IPS-18c (cell line): ENCODE measurements around the gene ARHGAP8.
"Not testable (repeated sequence)": the region's sequence is repeated elsewhere in the genome, so short reads cannot be mapped to it uniquely, and the experiment has no call there.

Source experiments
- H3K4me3 ChIP-seq: 2 replicates; pipeline ENCODE4 v1.7.0; 2013; ENCODE audit warnings: low read depth, mild to moderate bottlenecking, low read length, moderate library complexity; ENCODE audit not compliant: insufficient read depth
- H3K9me3 ChIP-seq: one replicate; pipeline ENCODE4 v1.6.1; 2013; ENCODE audit warnings: mild to moderate bottlenecking, low read length, moderate library complexity; ENCODE audit not compliant: control insufficient read depth, insufficient read depth

The ARHGAP8 gene

DNA sequence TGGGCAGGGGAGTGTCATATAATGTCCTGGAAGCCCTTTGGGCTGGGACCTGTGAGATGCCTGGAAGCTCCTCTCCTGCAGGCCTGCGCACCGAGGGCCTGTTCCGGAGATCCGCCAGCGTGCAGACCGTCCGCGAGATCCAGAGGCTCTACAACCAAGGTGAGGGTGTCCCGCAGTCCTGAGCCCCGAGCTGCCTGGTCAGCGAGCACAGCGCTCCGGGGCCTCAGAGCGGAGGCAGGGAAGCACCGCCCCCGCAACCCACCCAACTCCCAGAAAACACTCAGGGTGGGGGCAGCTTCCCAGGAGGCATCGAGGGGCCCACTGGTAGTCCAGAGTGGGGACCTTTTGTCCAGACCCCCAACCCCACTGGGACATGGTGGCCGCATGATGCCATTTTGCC is 95.5 kb downstream of the ARHGAP8 start:
- H3K9me3 ChIP-seq: no peaks in the 10 kb centered on the region
- H3K4me3 ChIP-seq: no peak overlapping the region

DNA sequence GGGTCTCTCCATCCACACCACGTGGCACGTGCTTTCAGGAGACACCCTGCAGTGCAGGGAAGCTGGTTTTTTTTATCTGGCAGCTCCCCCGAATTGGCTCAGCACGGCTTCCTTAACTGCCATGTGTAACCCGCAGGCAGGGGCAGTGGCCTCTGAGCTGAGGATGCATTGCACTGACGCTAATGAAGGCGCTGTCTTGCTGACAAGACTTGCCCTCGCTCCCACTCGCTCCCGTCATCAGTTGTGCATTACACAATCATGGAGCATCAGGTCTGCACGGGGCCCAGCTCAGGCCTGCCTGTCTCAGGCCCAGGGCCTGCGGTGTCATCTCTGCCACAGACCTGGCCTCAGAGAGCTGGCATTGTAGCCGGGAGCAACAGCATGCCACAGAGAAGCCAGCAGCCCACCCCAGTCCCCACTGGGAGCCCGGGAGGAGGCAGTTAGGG is 95.9 kb downstream of the ARHGAP8 start:
- no peak overlapping the region for H3K4me3 ChIP-seq
- no peaks in the 10 kb centered on the region for H3K9me3 ChIP-seq

DNA sequence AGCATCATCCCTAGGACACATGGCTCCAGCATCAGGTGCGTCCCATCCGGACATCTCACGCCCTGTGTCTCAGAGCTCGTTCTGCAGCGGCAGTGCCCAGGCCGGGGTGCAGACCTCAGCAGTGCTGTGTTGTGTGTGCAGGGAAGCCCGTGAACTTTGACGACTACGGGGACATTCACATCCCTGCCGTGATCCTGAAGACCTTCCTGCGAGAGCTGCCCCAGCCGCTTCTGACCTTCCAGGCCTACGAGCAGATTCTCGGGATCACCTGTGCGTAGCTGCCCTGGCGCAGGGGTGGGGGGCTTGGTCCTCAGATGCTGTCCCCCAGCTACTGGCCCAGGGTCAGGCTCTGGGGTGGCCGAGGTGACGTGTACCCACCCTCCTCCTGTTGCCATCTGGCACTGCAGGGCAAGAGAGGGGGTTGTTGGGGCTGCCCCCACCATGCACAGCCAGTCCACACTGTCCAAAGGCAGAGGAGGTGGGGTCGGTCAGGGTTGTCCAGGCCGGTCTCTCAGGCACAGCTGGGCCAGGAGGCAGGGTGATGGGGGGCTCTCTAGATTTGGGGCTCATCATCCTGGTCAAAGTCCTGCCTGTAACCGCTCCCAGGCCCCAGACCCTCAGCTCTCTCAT is 96.5 kb downstream of the ARHGAP8 start:
- no peak overlapping the region for H3K4me3 ChIP-seq
- H3K9me3 ChIP-seq: no peaks in the 10 kb centered on the region

DNA sequence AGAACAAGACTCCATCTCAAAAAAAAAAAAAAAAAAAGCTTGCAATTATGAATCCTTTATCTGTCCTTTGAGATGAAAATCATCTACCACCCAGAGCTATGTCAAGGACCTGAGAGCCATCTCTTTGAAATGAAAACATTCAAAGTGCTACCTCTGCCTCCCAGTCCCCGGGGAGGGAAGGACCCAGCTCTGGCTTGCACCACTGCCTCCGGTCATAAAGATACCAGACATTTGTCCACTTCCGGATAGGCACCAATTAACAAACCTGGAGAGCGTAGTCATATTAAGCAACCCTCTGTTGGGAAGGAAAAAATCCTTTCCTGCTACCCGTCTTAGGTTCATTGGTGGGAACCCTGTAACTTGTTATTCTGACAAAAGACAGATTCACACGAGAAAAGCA is 98.6 kb downstream of the ARHGAP8 start:
- Histone ChIP-seq H3K4me3 (no peak overlapping the region), H3K9me3 (no peaks in the 10 kb centered on the region)

DNA sequence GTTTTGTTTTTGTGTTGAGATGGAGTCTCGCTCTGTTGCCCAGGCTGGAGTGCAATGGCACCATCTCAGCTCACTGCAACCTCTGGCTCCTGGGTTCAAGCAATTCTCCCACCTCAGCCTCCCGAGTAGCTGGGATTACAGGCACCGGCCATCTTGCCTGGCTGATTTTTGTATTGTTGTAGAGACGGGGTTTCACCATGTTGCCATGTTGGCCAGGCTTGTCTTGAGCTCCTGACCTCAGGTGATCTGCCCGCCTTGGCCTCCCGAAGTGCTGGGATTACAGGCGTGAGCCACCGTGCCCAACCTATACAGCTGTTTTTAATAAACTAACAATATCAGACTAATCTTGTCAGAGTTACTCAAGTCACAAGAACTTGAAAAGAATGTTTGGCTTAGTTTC is 102.3 kb downstream of the ARHGAP8 start:
- H3K4me3 ChIP-seq, H3K9me3 ChIP-seq: not testable (repeated sequence)

DNA sequence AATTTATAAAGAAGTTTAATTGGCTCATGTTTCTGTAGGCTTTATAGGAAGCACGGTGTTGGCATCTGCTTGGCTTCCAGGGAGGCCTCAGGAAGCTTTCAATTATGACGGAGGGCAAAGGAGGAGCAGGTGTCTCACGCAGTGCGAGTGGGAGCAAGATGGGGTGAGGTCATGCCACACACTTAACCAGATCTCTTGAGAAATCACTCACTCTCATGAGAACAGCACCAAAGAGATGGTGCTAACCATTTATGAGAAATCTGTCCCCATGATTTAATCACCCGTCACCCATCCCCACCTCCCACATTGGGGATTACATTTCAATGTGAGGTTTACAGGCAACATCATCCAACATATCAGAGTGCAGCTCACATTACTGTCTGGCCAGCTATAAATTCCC is 103.5 kb downstream of the ARHGAP8 start:
- H3K9me3 ChIP-seq: no peaks in the 10 kb centered on the region

DNA sequence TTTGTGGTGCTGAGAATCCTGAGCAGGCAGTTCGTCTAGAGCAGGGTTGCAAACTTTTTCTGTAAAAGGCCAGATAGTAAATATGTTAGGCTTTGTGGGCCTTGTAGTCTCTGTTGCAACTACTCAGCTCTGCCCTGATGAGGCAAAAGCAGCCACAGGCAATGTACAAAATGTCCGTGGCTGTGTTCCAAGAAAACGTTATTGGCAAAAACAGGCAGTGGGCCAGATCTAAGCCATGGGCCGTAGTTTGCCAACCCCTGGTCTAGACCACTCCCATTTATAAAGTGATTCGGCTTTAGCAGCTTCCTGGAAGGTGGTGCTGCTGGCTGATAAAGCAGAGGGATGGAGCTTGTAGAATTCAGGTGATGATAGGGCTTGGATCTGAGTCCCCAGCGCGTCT is 106.4 kb downstream of the ARHGAP8 start:
- H3K4me3 ChIP-seq, H3K9me3 ChIP-seq: not testable (repeated sequence)

More for the DNA sequence above, 103.5 kb downstream of the ARHGAP8 start:
- no peak overlapping the region for H3K4me3 ChIP-seq

DNA sequence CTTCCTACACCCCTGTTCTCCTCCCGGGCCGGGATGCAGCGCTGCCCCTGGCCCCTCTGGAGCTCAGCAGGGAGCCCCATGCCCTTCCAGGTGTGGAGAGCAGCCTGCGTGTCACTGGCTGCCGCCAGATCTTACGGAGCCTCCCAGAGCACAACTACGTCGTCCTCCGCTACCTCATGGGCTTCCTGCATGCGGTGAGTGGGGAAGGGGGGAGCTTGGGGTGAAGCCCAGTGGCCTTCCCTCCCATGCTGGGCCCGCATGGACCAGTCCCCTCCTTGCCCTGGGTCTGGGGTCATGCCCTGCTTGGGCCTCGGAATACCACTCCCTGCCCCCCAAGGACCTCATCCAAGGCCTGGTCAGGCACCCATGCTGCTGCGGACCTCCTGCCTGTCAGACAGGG is 107.3 kb downstream of the ARHGAP8 start:
- H3K9me3 ChIP-seq: no peaks in the 10 kb centered on the region
- H3K4me3 ChIP-seq: no peak overlapping the region

DNA sequence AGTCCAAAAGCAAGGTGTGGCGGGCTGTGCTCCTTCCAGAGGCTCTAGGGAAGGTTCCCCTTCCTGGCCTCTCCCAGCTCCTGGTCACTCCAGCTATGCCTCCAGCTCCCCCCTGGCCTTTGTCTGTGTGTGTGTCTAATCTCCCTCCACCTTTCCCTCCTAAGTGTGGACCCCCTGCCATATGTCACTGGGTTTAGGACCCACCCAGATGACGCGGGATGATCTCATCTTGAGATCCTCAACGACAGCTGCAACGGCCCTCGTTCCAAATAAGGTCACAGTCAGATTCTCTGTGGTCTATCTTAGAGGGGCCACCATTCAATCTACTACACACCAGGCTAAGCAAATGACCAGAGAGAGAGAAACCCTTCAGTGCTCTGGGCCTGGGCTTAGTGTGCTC is 107.9 kb downstream of the ARHGAP8 start:
- no peaks in the 10 kb centered on the region for H3K9me3 ChIP-seq

DNA sequence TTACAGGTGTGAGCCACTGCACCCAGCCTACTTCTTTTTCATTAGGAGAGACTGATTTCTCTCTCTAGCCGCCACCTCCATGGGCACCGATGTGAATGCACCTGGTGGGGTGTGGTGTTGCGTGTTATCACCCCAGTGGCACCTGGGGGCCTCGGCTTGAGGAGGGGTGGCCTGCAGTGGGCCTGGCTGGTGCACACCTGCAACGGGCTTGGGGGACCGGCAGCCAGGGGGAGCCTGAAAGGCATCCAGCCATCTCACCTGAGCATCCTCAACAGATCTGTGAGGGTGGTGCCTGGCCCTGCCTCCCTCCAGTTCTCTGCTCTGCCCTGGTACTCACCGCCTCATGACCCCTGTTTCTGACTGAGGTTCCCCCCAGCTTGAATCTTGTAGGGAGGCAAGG is 108.9 kb downstream of the ARHGAP8 start:
- H3K9me3 ChIP-seq: no peaks in the 10 kb centered on the region
- H3K4me3 ChIP-seq: no peak overlapping the region

More for the DNA sequence above, 107.9 kb downstream of the ARHGAP8 start:
- H3K4me3 ChIP-seq: no peak overlapping the region

DNA sequence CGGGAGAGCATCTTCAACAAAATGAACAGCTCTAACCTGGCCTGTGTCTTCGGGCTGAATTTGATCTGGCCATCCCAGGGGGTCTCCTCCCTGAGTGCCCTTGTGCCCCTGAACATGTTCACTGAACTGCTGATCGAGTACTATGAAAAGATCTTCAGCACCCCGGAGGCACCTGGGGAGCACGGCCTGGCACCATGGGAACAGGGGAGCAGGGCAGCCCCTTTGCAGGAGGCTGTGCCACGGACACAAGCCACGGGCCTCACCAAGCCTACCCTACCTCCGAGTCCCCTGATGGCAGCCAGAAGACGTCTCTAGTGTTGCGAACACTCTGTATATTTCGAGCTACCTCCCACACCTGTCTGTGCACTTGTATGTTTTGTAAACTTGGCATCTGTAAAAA is 109.9 kb downstream of the ARHGAP8 start:
- H3K4me3 ChIP-seq: no peak overlapping the region
- no peaks in the 10 kb centered on the region for H3K9me3 ChIP-seq

DNA sequence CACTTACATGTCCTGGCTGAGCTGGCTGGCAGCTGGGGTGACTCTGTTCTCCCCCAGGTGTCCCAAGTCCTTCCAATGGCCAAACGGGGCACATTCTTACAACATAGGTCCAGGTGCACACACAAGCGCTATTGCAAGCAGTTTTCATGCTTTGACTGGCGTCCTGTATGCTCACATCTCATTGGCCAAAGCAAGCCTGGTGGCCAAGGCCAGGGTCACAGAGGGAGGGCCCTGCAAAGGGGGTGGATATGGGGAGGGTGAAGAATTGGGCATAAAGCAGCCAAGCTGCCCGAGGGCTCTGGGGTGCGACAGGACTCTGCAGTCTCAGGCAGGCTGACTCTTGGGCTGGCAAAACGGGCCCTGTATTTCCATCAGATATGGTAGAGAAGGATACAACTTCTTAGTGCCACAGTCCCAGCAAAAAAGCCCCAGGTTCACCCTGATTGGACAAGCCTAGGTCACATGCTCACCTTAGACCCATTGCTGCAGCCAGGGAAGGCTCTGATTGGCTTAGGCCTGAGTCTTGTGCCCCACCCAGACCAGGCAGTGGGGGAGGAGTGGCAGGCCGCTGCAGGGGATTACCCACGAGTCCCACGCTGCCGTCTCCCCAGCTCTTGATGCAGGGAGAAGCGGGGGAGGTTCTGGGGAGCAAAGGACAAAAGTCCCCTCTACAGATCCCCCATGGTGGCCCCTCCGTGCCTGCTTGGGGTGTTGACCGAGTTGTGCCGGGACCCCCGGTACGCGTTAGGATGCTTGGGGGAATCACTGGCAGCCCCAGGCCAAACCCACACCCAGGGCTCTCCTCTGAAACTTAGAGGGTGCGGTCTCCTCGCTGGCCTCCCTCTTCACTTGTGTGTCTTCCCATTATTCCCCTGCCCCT is 110.8 kb downstream of the ARHGAP8 start:
- Histone ChIP-seq H3K4me3 (no peak overlapping the region), H3K9me3 (no peaks in the 10 kb centered on the region)

DNA sequence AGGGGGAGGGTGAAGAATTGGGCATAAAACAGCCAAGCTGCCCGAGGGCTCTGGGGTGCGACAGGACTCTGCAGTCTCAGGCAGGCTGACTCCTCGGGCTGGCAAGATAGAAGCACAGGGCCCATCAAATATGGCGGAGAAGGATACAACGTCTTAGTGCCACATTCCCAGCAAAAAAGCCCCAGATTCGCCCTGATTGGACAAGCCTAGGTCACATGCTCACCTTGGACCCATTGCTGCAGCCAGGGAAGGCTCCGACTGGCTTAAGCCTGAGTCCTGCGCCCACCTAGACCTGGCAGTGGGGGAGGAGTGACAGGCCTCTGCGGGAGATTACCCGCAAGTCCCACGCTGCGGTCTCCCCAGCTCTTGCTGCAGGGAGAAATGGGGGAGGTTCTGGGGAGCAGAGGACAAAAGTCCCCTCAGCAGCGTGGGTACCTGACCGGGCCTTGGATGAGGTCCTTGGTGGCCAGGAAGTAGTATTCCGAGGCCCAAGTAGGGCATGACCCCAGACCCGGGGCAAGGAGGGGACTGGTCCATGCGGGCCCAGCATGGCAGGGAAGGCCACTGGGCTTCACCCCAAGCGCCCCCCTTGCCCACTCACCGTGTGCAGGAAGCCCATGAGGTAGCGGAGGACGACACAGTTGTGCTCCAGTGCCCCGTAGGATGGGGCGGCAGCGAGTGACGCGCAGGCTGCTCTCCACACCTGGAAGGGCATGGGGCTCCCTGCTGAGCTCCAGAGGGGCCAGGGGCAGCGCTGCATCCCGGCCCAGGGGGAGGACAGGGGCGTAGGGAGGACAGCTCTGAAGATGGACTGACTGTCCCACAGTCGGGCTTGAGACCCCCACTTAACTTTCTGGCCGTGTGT is 113.0 kb downstream of the ARHGAP8 start:
- no peak overlapping the region for H3K4me3 ChIP-seq
- H3K9me3 ChIP-seq: no peaks in the 10 kb centered on the region

DNA sequence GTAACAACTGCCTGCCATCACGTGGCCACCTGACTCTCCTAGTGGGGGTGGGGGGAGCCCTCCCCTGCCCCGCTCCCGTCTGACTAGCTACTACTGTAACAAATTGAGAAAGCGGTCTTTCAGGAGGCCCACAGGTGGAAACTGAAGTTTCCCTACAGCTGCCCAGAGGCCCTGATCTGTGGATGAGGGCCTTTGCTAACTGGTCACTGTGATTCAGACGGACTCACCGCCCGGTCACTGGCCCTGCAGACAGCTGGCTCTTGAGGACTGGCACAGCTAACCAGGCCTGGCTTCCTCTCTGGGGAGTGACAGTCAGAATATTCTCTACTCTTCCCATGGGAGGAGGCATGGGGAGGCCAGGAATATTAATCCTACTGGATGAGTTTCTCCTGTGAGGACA is 116.8 kb downstream of the ARHGAP8 start:
- no peak overlapping the region for H3K4me3 ChIP-seq

DNA sequence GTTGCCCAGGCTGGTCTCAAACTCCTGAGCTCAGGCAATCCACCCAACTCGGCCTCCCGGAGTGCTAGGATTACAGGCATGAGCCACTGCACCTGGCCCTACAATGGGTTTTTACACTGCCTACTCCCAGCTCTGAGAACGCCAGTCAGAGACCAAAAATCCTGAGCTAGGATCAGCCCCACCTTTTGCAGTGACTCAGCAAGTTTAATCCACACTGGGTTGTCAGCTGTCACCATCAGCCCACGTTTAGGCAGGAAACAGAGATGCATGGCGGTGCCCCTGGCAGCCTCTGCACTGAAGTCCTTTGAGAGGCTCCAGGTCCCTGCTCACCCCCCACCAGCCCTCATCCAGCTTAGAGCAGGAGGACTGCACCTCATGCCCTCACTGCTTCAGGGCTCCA is 117.6 kb downstream of the ARHGAP8 start:
- no peaks in the 10 kb centered on the region for H3K9me3 ChIP-seq
- H3K4me3 ChIP-seq: no peak overlapping the region

More for the DNA sequence above, 116.8 kb downstream of the ARHGAP8 start:
- no peaks in the 10 kb centered on the region for H3K9me3 ChIP-seq

DNA sequence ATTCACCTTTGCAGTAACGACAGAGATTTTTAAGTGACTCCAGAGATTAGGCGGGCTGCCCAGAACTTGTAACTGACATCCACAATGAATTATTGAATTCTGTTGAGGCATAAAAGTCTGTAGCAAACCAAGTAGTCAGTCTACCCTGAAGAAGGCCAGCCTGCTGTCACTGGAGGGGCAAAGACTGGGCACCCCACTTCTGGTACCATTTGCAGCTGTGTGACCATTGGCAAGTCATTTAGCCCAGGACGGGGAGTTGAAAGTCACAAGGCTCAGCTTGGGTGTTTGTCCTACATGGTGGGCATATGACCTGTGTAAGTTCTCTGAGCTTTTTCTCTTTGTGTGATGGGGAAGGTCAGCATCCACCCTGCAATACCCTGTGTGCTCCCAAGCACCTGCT is 119.4 kb downstream of the ARHGAP8 start:
- no peak overlapping the region for H3K4me3 ChIP-seq
- no peaks in the 10 kb centered on the region for H3K9me3 ChIP-seq

DNA sequence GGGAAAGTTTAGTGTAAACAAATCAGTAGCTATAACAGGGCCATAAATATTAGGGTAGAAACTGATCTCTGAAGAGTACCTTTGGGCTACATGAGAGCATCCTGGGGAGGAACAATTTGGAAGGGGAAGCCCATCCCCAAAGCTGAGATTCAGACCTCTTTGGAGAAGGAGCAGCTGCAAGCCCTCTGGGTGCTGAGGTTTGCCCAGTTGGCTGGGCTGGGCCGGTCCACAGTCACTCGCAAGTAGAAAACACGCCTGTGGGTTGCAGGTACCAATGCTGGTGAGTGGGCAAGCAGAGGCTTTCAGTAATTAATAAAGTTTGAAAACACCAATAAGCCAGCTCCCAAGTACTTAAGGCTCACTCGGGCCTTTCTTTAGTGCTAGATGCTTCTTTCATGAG is 124.5 kb downstream of the ARHGAP8 start:
- no peak overlapping the region for H3K4me3 ChIP-seq

More for the DNA sequence above, 124.5 kb downstream of the ARHGAP8 start:
- no peaks in the 10 kb centered on the region for H3K9me3 ChIP-seq
